GM19099 (cell line): Measurements from ENCODE around the gene KSR2.

Experiments used
- POLR2A ChIP-seq: IDR thresholded peaks from 3 replicates; pipeline ENCODE4 v1.6.1; 2011; ENCODE audit warnings: low read depth; ENCODE audit not compliant: insufficient read length; ENCODE audit errors: extremely low read depth

KSR2 gene

DNA sequence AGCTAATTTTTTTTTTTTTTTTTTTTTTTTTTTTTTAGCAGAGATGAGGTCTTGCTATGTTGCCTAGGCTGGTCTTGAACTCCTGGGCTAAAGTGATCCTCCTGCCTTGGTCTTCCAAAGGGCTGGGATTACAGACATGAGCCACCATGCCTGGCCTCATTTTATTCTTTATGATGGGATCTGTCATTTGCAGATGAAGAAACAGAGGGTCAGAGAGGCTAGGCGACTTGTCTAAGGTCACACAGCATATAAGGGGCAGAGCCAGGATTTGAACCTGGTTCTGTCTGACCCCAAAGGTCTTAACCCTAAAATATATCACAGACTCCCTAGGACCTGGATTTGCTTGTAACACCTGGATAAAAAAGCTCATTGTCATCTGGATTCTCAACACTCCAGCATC lies 282.6 kb downstream of the KSR2 start:
- no peak for TF ChIP-seq POLR2A

DNA sequence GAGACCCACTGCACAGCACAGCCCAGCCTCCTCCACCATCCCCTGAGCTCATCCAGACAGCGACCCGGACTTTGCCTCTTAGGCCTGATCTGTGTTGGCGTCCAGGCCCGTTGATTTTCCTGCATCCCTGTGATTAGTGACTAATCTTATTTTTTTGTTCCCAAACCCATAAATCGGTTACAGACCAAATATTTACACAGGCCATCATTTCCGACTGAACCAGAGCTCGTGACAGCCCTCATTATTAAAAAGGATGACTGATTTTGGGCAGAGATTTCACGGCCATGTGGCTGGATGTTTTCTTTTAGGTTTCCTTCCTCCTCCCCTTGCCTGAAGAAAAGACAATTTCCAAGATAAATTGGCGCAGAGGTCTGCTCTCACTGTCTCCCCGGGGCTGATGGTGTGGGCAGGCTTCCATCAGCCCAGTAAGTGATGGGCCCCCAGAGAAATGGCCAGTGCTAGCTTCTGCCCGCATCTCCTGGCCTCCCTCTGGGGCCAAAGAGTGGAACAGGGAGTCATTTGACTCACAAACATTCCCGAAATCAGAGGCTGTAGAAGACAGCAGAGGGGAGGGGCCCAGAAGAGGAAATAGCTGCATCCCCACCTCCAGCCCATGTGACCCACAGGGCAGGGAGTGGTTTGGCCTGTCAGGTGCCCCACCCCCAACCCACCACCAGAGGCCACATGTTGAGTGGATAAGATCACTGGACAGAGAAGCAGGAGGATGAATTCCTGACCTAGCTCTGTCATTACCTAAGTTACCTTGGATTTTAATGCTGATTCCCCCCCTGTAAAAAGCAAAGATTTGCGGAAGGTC lies 283.5 kb downstream of the KSR2 start:
- TF ChIP-seq POLR2A = no peak

- TF ChIP-seq POLR2A = no peak
These were observed 284.3 kb downstream of the KSR2 start for GRCh38 chr12:117684471-117684870.

DNA sequence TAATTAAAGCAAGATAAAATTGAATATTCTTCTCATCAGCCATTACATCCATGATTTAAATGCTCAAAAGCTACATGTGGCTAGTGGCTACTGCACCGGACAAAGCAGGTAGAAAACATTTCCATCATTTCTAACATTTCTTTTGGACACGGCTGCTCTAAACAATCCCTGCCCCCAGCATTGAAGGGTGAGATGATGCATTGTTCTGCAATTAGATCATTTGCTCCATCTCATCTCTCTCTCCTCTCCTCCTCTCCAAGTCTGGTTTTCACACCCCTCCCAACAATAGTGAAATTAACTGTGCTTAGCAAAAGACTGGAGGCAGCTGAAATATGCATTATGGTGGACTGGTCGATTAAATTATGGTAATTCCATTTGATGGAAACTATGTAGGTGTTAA lies 288.5 kb downstream of the KSR2 start:
- no peak for TF ChIP-seq POLR2A

- no peak for TF ChIP-seq POLR2A
These were observed 289.0 kb downstream of the KSR2 start for GRCh38 chr12:117679776-117680175.

- TF ChIP-seq POLR2A = no peak
These were observed 294.0 kb downstream of the KSR2 start for GRCh38 chr12:117674763-117675162.

GRCh38 chr12:117674313-117674712 lies 294.5 kb downstream of the KSR2 start:
- TF ChIP-seq POLR2A = no peak

DNA sequence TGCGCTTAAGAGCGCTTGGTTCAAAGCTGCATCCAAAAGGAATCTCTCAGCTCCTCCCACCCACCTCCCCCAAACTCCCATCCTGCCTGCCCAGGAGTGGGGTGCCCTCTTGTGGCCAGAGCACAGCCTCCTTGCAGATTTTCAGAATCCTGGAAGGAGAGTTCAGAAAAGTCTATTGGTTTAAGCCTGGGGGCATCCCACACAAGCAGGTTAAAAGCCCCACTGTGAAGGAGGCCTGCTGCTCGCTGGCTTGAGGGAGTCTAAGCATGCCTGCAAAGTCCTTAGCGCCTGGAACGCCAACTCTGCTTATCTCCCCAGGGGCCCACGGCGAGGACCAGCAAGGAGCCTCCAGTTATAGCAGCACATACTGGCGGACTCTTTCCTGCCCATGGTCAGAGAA lies 297.1 kb downstream of the KSR2 start:
- TF ChIP-seq POLR2A = no peak

DNA sequence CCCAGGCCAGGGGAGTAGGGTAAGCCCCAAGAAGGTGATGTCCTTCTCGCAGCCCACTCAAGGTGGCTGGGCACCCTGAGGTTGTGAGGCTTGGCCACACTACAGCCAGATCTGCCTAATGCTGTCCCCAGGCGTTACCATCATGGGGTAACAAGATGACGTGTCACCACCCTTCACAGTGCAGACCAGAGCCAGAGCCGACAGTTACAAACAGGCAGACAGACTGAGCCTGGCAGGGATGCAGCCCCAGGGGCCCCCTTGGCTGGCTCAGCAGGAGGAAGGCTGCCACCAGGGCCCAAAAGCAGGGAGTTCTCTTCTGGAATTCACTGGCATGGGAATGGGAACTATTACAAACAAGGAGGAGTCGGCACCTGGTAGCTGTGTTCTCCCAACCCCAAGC lies 304.6 kb downstream of the KSR2 start:
- no peak for TF ChIP-seq POLR2A

DNA sequence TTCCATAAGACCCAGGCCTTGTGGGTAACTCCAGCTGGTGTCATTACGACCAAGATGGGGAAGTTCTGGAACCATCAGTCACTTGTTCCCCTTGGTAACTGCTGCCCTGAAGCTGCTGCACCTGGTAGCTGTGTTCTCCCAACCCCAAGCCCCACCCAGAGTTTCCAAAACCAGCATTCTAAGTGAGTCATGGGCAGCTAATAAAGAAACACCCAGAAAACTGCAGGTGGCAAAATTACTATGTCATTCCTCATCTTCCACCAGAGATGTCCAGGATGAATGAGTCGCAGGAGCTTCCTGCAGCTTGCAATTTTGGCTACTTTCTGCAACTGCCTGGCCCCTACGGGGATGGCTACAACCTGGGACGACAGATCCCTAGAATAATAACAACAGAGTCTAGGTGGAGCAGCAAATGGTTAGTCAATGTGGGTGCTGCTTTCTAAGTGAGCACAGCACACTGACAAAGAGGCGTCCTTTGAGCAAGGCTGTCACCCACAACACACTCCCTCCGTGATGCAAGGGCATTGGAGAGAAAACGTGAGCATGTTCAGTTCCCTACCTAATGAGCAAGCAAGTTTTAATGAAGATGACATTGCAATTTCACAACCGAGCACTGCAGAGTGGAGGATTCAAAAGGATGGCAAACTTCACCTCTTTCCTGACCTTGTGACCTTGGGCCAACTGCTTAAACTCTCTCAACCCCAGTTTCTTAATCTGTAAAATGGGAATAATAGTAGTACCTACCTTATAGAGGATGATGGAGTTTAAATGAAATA lies 306.0 kb downstream of the KSR2 start:
- no peak for TF ChIP-seq POLR2A

- no peak for TF ChIP-seq POLR2A
These were observed 306.6 kb downstream of the KSR2 start for GRCh38 chr12:117662220-117662619.

DNA sequence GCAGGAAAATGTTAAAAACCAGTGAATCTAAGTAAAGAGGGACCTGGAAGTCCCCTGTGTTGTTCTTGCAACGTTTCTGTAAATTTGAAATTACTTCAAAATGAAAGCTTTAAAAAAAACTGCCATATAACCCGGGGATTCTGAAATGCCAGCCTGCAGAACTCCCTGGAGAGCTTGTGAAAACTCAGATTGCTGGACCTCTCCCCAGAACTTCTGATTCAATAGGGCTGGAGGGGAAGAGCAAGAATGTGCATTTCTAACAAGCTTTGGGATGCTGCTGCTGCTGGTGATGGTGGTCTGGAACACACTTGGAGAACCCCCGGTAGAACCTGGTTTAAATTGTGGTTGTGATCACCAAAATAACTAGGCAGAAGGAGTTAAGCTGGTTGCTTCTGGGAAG lies 307.3 kb downstream of the KSR2 start:
- TF ChIP-seq POLR2A = no peak

GRCh38 chr12:117660896-117661295 lies 307.9 kb downstream of the KSR2 start:
- no peak for TF ChIP-seq POLR2A

- no peak for TF ChIP-seq POLR2A
These were observed 310.6 kb downstream of the KSR2 start for GRCh38 chr12:117658226-117658625.

- no peak for TF ChIP-seq POLR2A
These were observed 319.0 kb downstream of the KSR2 start for GRCh38 chr12:117649796-117650195.

DNA sequence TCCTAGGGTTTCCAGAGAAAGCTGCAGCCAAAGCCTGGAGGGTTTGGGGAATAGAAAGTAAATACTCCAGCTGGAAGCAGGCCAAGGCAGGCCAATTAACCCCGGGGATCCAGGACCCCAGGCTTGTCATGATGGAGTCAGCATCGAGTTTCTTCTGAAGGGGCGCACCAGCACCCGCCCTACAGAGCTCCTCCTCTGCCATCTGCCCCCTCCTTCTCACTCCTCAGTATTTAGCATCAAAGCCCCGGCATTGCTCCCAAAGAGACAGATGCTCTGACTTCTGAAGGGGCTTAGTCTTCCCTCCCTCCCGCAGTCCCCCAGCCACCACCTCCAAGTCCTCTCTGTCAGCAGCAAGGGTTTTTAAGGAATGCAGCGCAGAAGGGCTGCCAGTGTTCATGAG lies 322.3 kb downstream of the KSR2 start:
- TF ChIP-seq POLR2A = no peak

DNA sequence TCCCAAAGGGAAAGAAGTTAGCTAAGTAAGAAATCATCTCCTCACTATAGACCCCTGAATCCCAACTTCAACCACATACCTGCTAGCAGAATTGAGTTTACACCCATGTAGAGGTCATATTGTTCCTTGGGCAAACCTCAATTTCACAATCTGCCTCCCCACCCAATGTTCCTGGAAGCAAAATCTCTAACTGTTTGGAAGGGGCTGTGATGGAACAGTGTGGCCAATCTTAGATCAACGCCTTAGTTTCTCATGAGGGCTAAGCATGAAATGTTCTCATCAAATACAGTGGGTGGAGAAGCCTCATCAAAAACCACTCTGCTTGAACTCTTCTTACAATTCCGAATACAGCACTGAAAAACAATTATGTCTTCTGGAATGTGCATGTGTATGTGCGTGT lies 323.3 kb downstream of the KSR2 start:
- TF ChIP-seq POLR2A = no peak

- no peak for TF ChIP-seq POLR2A
These were observed 324.8 kb downstream of the KSR2 start for GRCh38 chr12:117643971-117644370.
